Measurements from ENCODE around the gene HOXA9. TPM values are rescaled to one million over a fixed set of nuclear protein-coding genes. Genes with fewer than 3 reads are reported as not detected.

HOXA9 gene
- polyA plus RNA-seq, 1 donor (not counting 4 experiments of a cell fraction or from before 2014, with no cell fraction given): 28.1 TPM

DNA sequence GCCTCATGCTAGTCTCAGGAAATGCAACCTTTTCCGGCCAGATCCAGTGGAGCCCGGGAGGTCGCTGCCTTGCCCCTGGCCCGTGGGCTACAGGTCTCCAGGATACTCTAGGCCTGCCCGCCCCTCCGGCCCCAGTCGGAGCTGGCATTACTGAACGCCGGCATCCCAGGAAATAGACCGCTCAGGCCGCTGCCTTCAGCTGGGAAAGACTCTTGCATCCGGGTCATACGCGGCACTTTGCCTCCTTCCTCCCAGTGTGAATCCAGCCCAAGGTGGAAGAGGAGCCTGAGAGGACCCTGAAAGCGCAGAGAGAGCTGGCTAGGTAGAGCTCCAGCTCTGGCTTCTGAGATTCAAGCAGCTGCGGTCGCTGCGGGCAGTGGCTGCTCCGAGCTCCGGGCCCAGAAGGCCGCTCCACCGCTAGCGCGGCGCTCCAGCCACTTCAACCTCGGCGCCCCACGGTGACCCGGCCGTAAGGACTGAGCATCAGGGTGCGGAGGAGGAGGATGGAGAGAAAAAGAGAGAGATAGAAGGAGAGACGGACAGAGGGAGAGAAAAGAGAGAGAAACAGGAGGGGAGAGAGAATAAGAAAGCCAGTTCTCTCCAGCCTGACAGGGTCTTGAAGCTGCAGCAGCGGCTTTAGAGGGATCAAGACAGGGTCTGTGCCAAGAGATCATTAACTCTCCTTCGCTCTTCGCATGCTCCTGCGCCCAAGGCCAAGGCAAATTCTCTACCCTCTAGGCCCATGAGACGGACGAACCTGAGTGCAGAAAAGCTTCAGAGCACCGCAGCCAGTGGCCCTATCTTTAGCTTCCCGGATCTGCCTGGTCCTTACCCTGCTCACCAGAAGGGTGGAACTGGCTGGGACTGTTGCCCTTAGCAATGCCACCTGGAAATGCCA, 10.5 kb upstream of the HOXA9 start:
- TF ChIP-seq, protein P1, sequence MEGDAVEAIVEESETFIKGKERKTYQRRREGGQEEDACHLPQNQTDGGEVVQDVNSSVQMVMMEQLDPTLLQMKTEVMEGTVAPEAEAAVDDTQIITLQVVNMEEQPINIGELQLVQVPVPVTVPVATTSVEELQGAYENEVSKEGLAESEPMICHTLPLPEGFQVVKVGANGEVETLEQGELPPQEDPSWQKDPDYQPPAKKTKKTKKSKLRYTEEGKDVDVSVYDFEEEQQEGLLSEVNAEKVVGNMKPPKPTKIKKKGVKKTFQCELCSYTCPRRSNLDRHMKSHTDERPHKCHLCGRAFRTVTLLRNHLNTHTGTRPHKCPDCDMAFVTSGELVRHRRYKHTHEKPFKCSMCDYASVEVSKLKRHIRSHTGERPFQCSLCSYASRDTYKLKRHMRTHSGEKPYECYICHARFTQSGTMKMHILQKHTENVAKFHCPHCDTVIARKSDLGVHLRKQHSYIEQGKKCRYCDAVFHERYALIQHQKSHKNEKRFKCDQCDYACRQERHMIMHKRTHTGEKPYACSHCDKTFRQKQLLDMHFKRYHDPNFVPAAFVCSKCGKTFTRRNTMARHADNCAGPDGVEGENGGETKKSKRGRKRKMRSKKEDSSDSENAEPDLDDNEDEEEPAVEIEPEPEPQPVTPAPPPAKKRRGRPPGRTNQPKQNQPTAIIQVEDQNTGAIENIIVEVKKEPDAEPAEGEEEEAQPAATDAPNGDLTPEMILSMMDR (optimal IDR thresholded peaks at IDR 0.05 in 1 of 3, IDR thresholded peaks at IDR 0.05 in 1 of 3, conservative IDR thresholded peaks at IDR 0.05 in 1 of 3; ENCODE audit: extremely low read depth in 1 of 3, insufficient read depth in 2 of 3, low read length in 3 of 3): no peak
- no peak for TF ChIP-seq EZH2 (IDR thresholded peaks at IDR 0.05; ENCODE audit: low read length)
- no peaks in the 10 kb centered on the region for H3K9me3 ChIP-seq (ENCODE audit: control insufficient read depth, low read depth, low read length)
- no peak for DNase-seq (ENCODE audit: low read depth, low spot score)
- H3K4me1 ChIP-seq (ENCODE audit: control insufficient read depth, extremely low read depth, insufficient read depth, low read length): peaks cover 24% of the 10 kb centered on the region
- peaks cover 6% of the 10 kb centered on the region for H3K27me3 ChIP-seq (ENCODE audit: control insufficient read depth, extremely low read depth, insufficient read depth, low read length)
- H3K4me3 ChIP-seq (ENCODE audit: control insufficient read depth in 2 of 3, extremely low read depth in 1 of 3, insufficient read depth in 2 of 3, low read depth in 1 of 3, low read length in 3 of 3): no peak overlapping the region
- no peaks in the 10 kb centered on the region for H4K20me1 ChIP-seq (ENCODE audit: control insufficient read depth, extremely low read depth, insufficient read depth, low read length)
- dilution Hi-C loops (cut with MboI; ENCODE audit: extremely low pct_ligation_motif_present, low sequenced_read_pairs): no loop called here
- H3K4me2 ChIP-seq (ENCODE audit: control insufficient read depth, extremely low read depth, insufficient read depth, low read depth, low read length): no peak overlapping the region
- H3K9ac ChIP-seq (ENCODE audit: control insufficient read depth, extremely low read depth, insufficient read depth, low read length): no peak overlapping the region
- H3K36me3 ChIP-seq (ENCODE audit: control insufficient read depth in 2 of 2, extremely low read depth in 1 of 2, insufficient read depth in 2 of 2, low read length in 2 of 2): peaks cover 0 to 4% of the 10 kb centered on the region in 2 experiments
- no peaks in the 10 kb centered on the region for H3K9me1 ChIP-seq (ENCODE audit: control insufficient read depth, extremely low read depth, insufficient read depth, low read length)
- peaks cover 23% of the 10 kb centered on the region for H3K79me2 ChIP-seq (ENCODE audit: control insufficient read depth, insufficient read depth, low read length)
- no peak for FAIRE-seq
- no peak overlapping the region for H2AFZ ChIP-seq (ENCODE audit: control insufficient read depth, low read length)
- H3K27ac ChIP-seq (ENCODE audit: control insufficient read depth, insufficient read depth, low read length): no peak overlapping the region

GRCh38 chr7:27174874-27175625, 9.7 kb upstream of the HOXA9 start:
- Histone ChIP-seq H4K20me1 (ENCODE audit: control insufficient read depth, extremely low read depth, insufficient read depth, low read length) (no peaks in the 10 kb centered on the region), H3K36me3 (ENCODE audit: control insufficient read depth in 2 of 2, extremely low read depth in 1 of 2, insufficient read depth in 2 of 2, low read length in 2 of 2) (peaks cover 0 to 4% of the 10 kb centered on the region in 2 experiments), H3K4me2 (ENCODE audit: control insufficient read depth, extremely low read depth, insufficient read depth, low read depth, low read length) (no peak overlapping the region), H3K4me3 (ENCODE audit: control insufficient read depth in 2 of 3, extremely low read depth in 1 of 3, insufficient read depth in 2 of 3, low read depth in 1 of 3, low read length in 3 of 3) (no peak overlapping the region), H3K9me3 (ENCODE audit: control insufficient read depth, low read depth, low read length) (no peaks in the 10 kb centered on the region), H2AFZ (ENCODE audit: control insufficient read depth, low read length) (no peak overlapping the region), H3K9ac (ENCODE audit: control insufficient read depth, extremely low read depth, insufficient read depth, low read length) (no peak overlapping the region), H3K79me2 (ENCODE audit: control insufficient read depth, insufficient read depth, low read length) (peaks cover 31% of the 10 kb centered on the region), H3K27me3 (ENCODE audit: control insufficient read depth, extremely low read depth, insufficient read depth, low read length) (peaks cover 6% of the 10 kb centered on the region), H3K27ac (ENCODE audit: control insufficient read depth, insufficient read depth, low read length) (no peak overlapping the region), H3K4me1 (ENCODE audit: control insufficient read depth, extremely low read depth, insufficient read depth, low read length) (peaks cover 25% of the 10 kb centered on the region), H3K9me1 (ENCODE audit: control insufficient read depth, extremely low read depth, insufficient read depth, low read length) (no peaks in the 10 kb centered on the region)
- TF ChIP-seq, protein P1 (optimal IDR thresholded peaks at IDR 0.05 in 1 of 3, IDR thresholded peaks at IDR 0.05 in 1 of 3, conservative IDR thresholded peaks at IDR 0.05 in 1 of 3; ENCODE audit: extremely low read depth in 1 of 3, insufficient read depth in 2 of 3, low read length in 3 of 3): no peak
- TF ChIP-seq EZH2 (IDR thresholded peaks at IDR 0.05; ENCODE audit: low read length): no peak
- FAIRE-seq (no peak), DNase-seq (ENCODE audit: low read depth, low spot score) (no peak)
- dilution Hi-C loops (cut with MboI; ENCODE audit: extremely low pct_ligation_motif_present, low sequenced_read_pairs): no loop called here

Data from keratinocyte (primary cell).